MM.1S (cell line): ENCODE results near the gene NDUFA1.
"Not testable (repeated sequence)": the region's sequence is repeated elsewhere in the genome, so short reads cannot be mapped to it uniquely, and the experiment has no call there.

Experiments
- DNase-seq: peaks from one replicate; pipeline ENCODE4 v3.0.0-alpha.2; 2015
- H2AFZ ChIP-seq: fragments of 300-600 bp; sonication (generic); 2 replicates; pipeline ENCODE4 v1.6.0; 2016; ENCODE audit warnings: antibody characterized with exemption, low read length
- H3F3A ChIP-seq: fragments of 300-600 bp; sonication (generic); 2 replicates; pipeline ENCODE4 v1.6.1; 2016; ENCODE audit warnings: mild to moderate bottlenecking, antibody characterized with exemption, low read length, moderate library complexity, mixed read lengths; ENCODE audit not compliant: insufficient read depth
- H3K27ac ChIP-seq: fragments of 300-600 bp; sonication (generic); 2 replicates; pipeline ENCODE4 v1.5.1; 2016; ENCODE audit warnings: mild to moderate bottlenecking, low read length
- H3K27me3 ChIP-seq: fragments of 300-600 bp; sonication (generic); replicated peaks from 2 replicates; pipeline ENCODE4 v1.6.0; 2016; ENCODE audit warnings: low read length; ENCODE audit not compliant: insufficient read depth
- H3K36me3 ChIP-seq: fragments of 300-600 bp; sonication (generic); replicated peaks from 2 replicates; pipeline ENCODE4 v1.6.1; 2016; ENCODE audit warnings: mild to moderate bottlenecking, low read length, mixed read lengths; ENCODE audit not compliant: insufficient read depth
- H3K4me1 ChIP-seq: fragments of 300-600 bp; sonication (generic); 2 replicates; pipeline ENCODE4 v1.6.1; 2016; ENCODE audit warnings: low read length, mixed read lengths
- H3K4me2 ChIP-seq: fragments of 300-600 bp; sonication (generic); 2 replicates; pipeline ENCODE4 v1.6.0; 2016; ENCODE audit warnings: low read depth, low read length
- H3K4me3 ChIP-seq: fragments of 300-600 bp; sonication (generic); 2 replicates; pipeline ENCODE4 v1.5.1; 2016; ENCODE audit warnings: low read length, mixed read lengths
- H3K79me2 ChIP-seq: fragments of 300-600 bp; sonication (generic); 2 replicates; pipeline ENCODE4 v1.6.1; 2016; ENCODE audit warnings: mixed run types, low read length, mixed read lengths
- H3K9ac ChIP-seq: fragments of 300-600 bp; sonication (generic); 2 replicates; pipeline ENCODE4 v1.6.1; 2016; ENCODE audit warnings: low read length, mixed read lengths
- H3K9me2 ChIP-seq: fragments of 300-600 bp; sonication (generic); replicated peaks from 2 replicates; pipeline ENCODE4 v1.6.1; 2016; ENCODE audit warnings: mild to moderate bottlenecking, low read length, mixed read lengths; ENCODE audit not compliant: insufficient read depth
- H3K9me3 ChIP-seq: fragments of 300-600 bp; sonication (generic); replicated peaks from 2 replicates; pipeline ENCODE4 v1.6.1; 2016; ENCODE audit warnings: mild to moderate bottlenecking, low read length, mixed read lengths; ENCODE audit not compliant: insufficient read depth
- H4K20me1 ChIP-seq: fragments of 300-600 bp; sonication (generic); 2 replicates; pipeline ENCODE4 v1.6.1; 2016; ENCODE audit warnings: mild to moderate bottlenecking, low read length, moderate library complexity, mixed read lengths; ENCODE audit not compliant: insufficient read depth
- CTCF ChIP-seq: fragments of 300-600 bp; sonication (generic); IDR thresholded peaks from 2 replicates; pipeline ENCODE4 v1.5.1; 2016; ENCODE audit warnings: antibody characterized with exemption, low read length, mixed read lengths
- EZH2 ChIP-seq: fragments of 300-600 bp; sonication (generic); optimal IDR thresholded peaks from 2 replicates; pipeline ENCODE3; 2017; ENCODE audit warnings: low read depth, mild to moderate bottlenecking, antibody characterized with exemption, low read length, mixed read lengths
- EZH2phosphoT487 ChIP-seq: fragments of 300-600 bp; sonication (generic); IDR thresholded peaks from 2 replicates; pipeline ENCODE4 v1.6.1; 2018; ENCODE audit warnings: antibody characterized with exemption, low read length

NDUFA1 gene

GRCh38 chrX:119919835-119920585 is 48.4 kb downstream of the NDUFA1 start:
- TF ChIP-seq EZH2phosphoT487 (no peak), CTCF (no peak), EZH2 (no peak)
- no peak overlapping the region for H3K27ac ChIP-seq
- H3K36me3 ChIP-seq = no peaks in the 10 kb centered on the region
- no peaks in the 10 kb centered on the region for H3K4me1 ChIP-seq
- DNase-seq = no peak
- H3K4me2 ChIP-seq = no peak overlapping the region
- H3K9ac ChIP-seq = no peak overlapping the region
- no peaks in the 10 kb centered on the region for H3K27me3 ChIP-seq
- H3K79me2 ChIP-seq = no peaks in the 10 kb centered on the region
- no peak overlapping the region for H2AFZ ChIP-seq
- H3K9me3 ChIP-seq = no peaks in the 10 kb centered on the region
- no peaks in the 10 kb centered on the region for H4K20me1 ChIP-seq
- no peaks in the 10 kb centered on the region for H3K9me2 ChIP-seq
- no peaks in the 10 kb centered on the region for H3F3A ChIP-seq
- H3K4me3 ChIP-seq = no peak overlapping the region

DNA sequence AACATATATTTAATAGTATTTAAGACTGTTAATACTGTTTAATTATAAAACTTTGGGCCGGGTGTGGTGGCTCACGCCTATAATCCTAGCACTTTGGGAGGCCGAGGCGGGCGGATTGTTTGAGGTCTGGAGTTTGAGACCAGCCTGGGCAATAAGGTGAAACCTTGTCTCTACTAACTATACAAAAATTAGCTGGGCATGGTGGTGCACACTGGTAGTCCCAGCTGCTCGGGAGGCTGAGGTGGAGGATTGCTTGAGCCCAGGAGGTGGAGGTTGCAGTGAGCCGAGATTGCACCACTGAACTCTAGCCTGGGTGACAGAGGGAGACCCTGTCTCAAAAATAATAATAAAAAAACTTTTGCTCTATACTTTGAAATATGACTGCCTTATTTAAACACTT is 50.8 kb downstream of the NDUFA1 start:
- H3K9me2 ChIP-seq, H3K4me2 ChIP-seq, DNase-seq, H3F3A ChIP-seq, H2AFZ ChIP-seq, H3K9ac ChIP-seq, H3K36me3 ChIP-seq, H4K20me1 ChIP-seq, H3K4me3 ChIP-seq, H3K79me2 ChIP-seq, H3K4me1 ChIP-seq, H3K27me3 ChIP-seq, H3K27ac ChIP-seq, H3K9me3 ChIP-seq: not testable (repeated sequence)
